GM18520 (cell line): ENCODE results near the gene DKKL1.

ENCODE experiments used
- ATAC-seq: cut with Tn5 transposase; IDR thresholded peaks from one replicate; pipeline ENCODE4 v1.9.1; 2021; ENCODE audit not compliant: unreplicated experiment

The DKKL1 gene

DNA sequence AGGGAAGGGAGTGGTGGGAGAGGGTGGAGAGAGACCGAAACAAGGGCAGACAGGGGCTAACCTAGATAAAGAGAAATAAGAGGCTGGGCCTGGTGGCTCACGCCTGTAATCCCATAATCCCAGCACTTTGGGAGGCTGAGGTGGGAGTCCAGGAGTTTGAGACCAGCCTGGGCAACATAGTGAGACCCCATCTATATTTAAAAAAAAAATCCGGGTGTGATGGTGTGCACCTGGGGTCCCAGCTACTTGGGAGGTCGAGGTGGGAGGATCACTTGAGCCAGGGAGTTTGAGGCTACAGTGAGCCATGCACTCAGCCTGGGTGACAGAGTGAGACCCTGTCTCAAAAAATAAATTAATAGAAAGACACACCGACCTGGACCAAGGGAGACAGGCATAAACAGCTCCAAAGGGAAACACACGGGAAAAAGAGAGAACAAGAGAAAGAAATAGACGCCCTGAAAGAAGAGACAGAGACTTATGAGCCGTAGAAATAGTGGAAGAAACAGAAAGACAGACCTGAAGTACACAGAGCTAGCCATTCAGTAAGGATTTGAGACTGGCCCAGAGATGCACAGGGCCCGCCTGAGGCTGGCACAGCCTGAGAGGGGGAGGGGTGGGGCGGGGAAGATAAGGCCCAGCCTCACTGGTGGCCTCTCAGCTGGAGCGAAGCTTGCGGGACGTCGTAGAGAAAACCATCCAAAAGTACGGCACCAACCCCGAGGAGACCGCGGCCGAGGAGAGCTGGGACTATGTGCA, 26.2 kb upstream of the DKKL1 start:
- ATAC-seq, result no peak

DNA sequence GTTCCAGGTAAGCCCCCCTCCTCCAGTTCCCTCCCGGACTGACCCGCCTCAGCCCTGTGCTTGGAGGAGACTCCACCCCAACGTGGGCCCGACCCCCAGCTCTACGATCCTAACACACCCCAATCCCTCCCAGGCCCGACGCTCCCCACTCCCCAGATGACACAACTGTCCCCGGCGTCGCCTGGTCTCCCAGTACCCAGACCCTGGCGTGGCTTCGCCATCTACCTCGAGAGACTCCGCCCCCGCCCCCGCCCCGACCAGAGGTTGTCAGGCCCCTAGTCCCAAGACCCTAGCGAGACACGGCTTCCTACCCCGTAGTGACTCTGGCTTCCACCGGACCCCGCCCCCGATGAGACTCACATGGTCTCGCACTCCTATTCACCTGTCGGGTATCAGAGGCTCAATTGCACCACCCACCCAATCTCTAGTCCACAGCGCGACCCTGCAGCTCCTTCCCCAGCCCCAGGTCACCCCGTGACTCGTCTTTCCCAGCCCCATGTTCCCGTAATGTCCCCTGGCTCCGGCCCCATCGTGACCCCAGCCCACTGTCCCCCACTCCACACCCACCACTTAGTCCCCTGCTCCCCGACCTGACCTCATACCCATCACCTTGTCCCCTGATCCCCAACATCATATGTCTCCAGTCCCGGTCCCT, 25.5 kb upstream of the DKKL1 start:
- ATAC-seq, result no peak

DNA sequence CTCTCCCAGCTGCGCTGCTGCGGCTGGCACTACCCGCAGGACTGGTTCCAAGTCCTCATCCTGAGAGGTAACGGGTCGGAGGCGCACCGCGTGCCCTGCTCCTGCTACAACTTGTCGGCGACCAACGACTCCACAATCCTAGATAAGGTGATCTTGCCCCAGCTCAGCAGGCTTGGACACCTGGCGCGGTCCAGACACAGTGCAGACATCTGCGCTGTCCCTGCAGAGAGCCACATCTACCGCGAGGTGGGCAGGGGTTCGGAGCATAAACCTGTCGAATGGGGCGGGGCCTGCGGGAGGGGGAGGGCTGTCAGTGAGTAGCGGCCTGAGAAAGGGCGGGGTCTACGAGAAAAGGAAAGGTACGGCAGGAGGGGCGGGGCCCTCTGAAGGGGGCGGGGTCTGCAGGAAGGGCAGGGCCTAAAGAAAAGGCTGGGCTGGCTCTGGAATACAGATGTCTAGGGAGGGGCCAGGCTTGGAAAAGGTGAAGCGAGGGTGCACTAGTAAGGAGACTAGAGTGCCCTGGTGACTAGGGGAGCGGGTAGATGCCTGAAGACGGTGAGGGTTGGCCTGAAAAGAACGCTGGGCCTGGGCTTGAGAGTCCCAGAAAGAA, 24.9 kb upstream of the DKKL1 start:
- no peak for ATAC-seq

GRCh38 chr19:49339301-49340068, 24.2 kb upstream of the DKKL1 start:
- ATAC-seq, result no peak

DNA sequence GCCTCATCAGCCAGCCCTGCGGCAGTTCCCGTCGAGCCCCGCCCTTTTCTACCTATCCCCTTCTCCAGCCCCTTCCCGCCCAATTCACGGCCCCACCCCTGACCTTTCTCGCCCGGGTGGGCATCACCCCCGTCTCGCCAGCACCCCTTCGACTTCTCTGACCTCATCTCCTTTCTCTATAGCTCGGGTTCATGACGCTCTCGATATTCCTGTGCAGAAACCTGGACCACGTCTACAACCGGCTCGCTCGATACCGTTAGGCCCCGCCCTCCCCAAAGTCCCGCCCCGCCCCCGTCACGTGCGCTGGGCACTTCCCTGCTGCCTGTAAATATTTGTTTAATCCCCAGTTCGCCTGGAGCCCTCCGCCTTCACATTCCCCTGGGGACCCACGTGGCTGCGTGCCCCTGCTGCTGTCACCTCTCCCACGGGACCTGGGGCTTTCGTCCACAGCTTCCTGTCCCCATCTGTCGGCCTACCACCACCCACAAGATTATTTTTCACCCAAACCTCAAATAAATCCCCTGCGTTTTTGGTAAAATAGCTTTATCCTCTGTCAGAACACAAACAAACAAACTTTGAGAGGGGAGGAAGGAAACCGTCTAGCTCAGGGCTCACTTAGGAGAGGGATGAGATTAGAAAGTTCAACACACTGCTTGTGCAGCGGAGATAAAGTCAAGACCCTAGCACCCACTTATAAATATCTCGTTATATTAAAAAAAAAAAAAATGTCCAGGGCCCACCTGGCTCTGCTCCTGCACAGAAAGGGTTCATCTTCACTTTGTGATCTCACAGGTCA, 23.4 kb upstream of the DKKL1 start:
- ATAC-seq, result peak; percentile 58

DNA sequence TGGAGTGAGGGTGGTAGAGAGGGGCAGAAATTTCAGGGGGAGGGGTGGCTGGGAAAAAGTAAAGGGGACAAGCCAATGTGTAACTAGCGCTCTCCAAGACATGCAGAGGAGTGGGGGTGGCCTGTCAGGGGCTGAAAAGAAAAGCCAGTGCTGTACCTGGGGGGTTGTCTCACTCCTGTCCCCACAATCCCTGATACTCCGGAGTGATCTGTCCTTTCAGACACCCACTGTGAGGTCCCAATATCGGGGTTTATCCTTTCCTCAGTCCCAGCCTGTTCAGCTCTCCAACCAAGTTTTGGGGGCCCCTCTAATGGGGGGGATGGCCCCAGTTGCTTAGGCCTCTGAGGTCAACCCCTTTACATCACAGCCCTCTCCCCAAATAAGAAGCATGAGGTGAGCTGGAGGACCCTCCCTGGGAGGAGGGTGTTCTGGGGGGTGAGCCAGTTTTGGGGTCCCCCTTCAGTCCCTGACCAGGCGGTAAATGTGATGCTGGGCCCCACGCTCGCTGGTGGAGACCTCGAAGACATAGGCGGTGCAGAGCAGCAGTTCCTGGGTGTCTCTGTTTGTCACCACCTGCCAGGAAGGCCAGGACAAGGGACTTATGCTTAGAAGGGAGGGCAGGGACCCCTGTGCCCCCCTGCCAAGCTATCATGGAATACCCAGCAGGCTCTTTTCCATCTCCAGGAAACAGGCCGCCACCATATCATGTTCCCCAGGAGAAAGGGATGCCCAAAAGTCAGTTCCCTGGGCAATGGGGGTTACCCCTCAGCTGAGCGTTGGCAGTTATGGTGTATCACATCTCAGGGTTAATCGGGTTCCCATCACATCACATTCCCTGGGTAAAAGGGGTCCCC, 22.6 kb upstream of the DKKL1 start:
- ATAC-seq, result no peak

- no peak for ATAC-seq
Observed at GRCh38 chr19:49342291-49342721, 21.4 kb upstream of the DKKL1 start.

DNA sequence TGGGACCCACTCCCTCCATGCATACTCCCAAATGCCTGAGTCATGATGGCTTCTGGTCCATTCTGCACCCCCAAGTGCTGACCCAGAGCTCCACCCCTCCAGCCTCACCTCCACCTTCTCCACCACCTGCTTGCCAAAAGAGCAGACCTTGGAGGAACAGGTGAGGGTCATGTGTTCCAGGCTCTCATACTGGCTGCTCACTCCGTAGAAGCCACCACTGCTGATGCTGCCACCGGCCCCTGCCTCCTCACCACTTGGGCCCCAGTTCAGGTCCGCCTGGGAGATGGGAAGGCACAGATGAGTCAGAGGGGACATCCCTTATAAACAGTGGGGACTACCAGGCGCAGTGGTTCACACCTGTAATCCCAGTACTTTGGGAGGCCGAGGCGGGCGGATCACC, 20.6 kb upstream of the DKKL1 start:
- no peak for ATAC-seq

DNA sequence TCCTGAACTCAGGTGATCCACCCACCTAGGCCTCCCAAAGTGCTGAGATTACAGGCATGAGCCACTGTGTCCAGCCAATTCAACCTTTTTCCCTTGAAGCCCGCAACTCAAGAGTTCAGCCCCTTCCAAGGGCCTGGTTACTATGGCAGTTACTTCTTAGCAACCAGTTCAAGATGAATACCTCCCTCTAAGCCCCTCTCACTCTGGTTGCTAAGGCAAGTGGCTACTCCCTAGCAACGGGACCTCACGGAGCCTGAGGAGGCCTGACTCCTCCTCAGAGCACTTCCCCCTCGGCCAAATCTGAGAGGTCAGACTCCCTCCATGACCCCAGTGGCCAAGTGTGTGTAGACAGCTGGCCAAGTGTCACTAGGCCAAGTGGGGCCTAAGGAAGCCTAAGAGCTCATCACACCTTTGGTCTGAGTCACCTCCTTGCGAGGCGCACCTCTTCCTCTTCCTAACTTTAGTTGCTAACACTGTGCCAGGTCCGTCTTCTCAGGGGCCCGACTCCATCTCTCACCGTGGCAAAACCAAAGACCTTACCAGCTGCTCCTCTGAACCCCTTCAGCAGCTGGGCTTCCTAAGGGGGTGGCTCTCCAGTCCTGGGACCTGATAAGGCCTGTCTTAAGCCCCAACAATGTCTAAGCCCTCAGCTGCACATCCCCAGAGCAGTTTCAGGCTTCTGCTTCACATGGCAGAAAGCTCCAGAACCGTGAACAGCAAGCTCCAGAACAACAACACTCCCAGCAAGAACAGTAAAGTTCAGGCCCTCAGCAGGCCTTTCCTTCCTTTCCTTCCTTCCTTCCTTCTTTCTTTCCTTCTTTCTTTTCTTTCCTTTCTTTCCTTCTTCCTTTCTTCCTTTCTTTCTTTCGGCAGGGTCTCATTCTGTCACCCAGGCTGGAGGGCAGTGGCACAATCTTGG, 18.9 kb upstream of the DKKL1 start:
- ATAC-seq, result no peak

DNA sequence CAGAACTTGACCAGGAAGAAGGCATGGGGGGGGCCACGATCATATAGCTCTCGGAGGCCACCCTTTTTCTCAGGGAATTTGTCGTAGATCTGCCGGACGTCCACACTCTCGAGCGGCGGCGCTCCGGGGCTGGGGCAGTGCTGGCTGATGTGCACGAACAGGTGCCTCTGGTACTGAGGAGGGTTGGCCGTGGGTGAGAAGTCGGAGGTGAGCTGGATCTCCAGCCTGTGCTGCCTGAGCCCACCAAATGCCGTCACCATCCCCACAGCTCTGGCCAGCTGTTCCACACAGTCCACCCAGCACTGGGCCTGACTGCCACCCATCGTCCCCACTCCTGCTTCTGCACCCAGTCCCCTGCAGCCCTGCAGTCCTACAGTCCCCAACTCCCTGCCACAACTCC, 16.5 kb upstream of the DKKL1 start:
- no peak for ATAC-seq

- ATAC-seq, result no peak
Observed at GRCh38 chr19:49347835-49348234, 15.8 kb upstream of the DKKL1 start.

- no peak for ATAC-seq
Observed at GRCh38 chr19:49348305-49349189, 15.1 kb upstream of the DKKL1 start.

DNA sequence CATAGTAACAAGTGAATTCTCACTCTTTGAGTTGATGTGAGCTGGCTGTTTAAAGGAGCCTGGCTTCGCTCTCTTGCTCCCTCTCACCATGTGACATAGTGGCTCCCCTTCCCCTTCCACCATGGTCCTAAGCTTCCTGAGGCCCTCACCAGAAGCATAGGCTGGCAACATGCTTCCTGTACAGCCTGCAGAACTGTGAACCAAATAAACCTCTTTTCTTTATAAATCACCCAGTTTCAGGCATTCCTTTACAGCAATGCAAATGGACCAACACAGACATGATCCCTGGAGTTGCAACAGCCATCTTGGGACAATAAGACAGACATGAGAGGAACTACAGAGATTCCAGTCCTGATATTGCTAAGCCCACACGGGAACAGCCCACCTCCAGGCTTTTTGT, 14.1 kb upstream of the DKKL1 start:
- ATAC-seq, result no peak

GRCh38 chr19:49355909-49356353, 7.7 kb upstream of the DKKL1 start:
- ATAC-seq, result no peak

DNA sequence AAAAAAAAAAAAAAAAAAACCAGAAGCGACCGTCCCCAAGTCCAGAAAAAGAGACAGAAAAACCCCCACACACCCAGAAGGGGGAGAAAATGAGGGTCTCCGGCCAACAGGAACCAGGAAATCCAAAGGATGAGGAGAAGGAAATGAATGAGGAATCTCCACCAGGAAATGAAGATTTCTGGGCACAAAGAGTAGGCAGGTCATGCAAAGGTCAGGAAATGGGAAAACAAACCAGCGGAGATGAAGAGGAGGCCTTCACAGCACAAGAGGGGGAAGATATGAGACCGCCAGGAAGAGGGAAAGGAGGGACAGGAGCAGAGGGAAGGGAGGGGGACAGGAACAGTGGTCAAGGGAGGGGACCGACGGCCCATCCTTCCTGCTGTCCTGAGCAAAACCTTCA, 7.3 kb upstream of the DKKL1 start:
- ATAC-seq, result no peak

DNA sequence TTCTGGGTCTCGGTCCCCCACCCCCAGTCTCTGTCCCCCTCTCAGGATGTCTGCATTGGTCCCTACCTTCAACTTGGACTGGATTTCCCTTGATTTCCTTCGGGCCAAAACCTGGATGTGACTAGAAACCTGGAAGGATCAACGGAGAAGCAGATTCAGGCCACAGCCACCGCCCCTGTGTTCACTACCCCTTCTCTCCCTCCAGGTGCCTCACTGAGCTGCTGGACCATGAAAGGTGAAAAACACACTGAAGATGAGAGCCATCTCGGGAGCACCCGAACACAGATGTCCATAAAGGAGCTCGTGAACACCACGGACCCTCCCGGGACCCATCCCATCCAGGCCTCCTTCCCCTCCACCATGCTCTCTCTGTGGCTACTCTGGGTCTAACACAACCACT, 6.5 kb upstream of the DKKL1 start:
- ATAC-seq, result no peak
